ENCODE measurements around the gene PAPPA2.

PAPPA2 gene

DNA sequence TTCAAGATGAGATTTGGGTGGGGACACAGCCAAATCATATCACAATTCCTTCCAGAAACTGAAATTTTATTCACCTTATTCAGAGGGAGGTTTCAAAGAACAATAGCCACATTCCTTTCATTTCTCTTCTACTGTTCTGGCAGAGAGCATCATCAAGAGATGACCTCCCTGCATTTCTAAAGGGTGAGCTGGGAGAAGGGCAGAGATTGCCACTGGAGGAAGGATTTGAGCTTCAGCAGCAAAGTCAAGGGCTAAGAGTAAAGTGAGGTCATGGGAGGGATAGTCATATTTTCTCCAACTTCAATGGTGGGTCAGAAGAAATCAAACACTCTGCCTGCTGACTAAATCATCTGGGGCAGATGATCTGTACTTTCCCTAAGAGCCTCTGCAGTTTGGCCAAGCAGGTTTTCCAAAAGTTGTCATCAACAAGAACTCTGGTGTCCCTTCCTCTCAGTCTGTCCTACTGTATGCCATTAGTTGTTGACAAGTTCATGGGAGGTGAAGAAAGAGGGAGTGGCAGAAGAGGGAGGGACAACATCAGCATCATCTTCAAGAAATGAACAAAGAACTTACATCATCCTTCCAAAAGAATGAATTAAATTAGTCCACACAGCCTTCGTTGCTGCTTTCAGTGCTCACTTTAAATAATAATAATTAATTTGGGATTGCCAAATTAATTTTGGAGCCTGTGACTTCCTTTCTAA is 403.2 kb downstream of the PAPPA2 start:
- no peak for FAIRE-seq

DNA sequence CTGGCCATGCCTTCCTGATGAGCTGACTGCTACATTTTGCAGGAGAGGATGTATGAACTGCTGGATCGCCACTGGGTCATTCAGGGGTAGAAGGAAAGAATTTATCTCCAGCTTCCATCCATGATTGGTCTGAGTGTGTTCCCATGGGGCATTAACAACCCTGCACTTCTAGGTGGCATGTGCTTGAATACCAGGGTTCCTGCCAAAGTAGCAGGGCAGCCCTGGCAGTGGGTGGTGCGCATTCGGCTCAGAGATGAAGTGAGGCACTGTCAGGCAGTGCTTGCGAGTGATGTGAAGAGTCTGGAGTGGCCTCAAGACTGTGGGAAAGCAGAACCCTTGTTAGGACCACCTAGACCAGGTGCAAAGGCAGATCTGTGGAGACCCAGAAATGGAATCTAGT is 406.6 kb downstream of the PAPPA2 start:
- FAIRE-seq: no peak

DNA sequence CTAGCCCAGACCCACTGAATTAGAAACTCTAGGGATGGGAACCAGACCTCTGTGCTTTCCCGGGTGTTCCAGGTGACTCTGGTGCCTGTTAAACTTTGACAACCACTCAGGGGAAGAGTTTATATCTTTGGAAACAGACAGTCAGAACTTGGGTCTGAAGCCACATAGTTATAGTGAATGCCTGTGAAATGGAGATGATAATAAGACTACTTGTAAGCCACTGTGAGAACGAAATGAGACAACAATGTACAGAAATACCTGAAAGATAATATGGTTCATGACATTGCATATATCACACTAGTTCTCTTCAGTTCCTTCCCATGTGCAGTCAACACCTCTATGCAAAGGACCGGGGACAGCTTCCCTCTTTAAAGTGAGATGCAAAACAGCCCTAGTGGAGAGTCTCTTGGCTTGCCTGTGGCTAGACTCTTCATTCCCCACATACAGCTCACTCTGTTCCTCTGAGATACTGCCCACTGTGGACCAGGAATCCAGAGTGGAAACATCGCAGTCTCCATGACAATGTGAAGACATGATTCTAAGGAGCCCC is 414.1 kb downstream of the PAPPA2 start:
- no peak for FAIRE-seq

GRCh38 chr1:176877557-176877956 is 414.6 kb downstream of the PAPPA2 start:
- FAIRE-seq: no peak

DNA sequence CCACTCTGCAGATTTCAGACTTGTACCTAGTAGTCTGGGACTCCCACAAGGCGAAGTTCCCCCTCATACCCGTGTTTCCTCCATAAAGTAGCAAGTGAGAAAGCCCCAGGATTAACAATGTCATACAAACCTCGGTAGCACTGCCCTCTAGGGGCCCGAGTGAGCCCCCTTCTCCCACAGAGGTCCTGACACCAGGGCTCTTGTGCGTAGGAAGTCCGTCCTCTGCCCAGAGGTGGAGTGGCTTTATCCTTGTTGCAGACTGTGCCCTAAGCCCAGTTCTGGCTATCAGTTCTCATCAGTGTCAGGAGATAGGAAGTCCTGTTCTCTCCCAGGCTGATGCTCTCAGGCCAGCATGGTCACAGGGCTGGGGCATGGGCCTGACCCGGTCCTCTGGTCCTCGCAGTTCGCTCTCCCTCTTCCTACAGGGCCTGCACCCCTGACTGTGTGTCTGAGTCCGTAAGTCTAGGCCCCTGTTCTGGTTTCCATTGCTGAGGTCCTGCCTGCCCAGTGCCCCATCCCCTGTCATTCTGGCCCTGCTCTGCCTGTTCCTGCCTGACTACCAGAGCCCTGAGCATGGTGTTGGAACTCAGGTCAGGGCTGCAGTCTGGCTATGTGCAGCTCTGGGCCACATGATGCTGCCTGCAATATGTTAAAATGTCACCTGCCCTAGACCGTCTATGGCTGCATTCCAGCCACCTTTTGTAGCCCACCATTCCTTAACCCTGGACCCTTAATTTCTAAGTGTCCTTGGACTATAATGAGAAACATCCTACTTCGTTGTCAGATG is 416.0 kb downstream of the PAPPA2 start:
- no peak for FAIRE-seq

DNA sequence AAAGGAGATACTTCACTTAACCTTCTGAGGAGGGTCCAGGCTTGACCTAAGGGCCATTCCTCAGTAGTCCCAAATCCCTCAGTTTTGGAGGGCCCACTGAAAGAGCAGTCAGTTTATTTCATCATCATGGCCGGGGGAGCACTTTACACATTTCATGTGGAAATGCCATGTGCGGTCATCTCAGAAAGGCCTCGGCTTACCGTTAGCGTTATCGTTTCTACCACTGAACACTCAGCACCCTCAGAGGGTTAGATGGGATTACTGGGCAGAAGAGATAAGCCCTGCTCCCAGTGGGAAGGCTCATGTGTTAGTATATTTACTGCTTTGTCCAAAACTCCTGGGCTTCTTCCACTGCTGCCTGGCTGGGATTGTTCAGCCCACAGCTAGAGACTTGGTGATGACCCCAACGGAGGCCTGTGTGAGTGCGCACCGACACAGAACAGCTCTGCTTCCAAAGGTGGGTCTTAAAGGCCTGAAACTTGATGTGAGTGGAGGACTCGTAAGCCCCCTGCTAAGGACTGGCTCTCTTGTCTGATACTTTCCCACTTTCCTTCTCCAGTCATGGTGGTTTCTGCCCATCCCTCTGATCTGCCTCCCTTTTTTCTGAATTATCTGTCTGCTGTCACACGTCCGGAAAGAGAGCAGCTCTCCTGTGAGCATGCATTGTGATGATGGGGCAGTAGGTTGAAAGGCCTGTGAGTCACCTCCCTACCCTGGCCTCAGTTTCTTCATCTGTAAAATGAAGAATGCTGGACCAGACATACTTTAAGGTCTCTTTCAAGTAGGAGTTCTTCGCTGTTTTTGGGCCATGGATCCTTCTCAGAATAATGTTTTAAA is 417.0 kb downstream of the PAPPA2 start:
- no peak for FAIRE-seq

GRCh38 chr1:176880955-176881595 is 418.1 kb downstream of the PAPPA2 start:
- FAIRE-seq: no peak

GRCh38 chr1:176884286-176884685 is 421.3 kb downstream of the PAPPA2 start:
- no peak for FAIRE-seq

GRCh38 chr1:176884911-176885310 is 421.9 kb downstream of the PAPPA2 start:
- no peak for FAIRE-seq

DNA sequence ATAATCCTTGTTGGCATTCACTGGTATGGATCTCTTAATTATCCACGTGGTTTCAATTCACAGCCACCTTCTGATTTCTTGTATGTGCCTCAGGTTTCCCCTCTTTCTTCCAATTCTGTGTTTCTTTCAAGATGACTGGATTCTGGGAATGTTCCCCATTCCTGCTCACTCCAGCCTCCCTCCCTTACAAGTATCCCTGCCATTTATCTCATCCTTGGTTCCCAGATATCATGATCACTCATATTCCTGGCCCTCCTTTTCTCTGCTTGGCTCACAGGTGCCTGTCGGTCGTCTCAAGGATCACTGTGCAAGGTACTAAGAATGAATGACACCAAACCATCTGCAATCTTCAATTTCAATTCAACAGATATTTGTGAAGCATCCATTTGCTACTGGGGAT is 422.4 kb downstream of the PAPPA2 start:
- FAIRE-seq: no peak

- FAIRE-seq: no peak
These were observed 422.8 kb downstream of the PAPPA2 start for GRCh38 chr1:176885751-176886150.

DNA sequence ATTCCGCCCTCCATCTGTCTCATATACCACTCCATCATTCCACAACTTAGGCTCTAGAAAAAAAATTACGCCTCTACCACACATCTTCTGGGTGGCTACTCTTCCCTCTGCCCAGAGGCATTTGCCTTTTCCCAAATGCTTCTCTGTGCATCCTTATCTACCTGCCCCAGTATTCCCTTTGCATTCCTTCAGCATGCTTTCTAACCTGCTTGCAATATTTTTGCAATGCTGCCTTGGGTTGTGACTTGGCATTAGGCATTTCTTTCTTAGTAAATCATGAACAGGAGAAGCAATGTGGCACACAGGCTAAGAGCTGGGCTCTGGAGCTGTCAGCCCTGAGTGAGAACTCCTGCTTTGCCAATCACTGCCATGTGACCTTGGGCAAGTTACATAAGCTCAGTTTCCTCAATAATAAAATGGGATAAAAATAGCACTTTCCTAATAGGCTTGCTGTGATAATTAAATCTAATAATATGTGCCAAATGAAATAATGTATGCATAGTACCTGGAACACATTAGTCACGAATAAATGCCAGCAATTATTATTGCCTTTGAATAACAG is 425.6 kb downstream of the PAPPA2 start:
- no peak for FAIRE-seq

GRCh38 chr1:176893625-176894352 is 430.8 kb downstream of the PAPPA2 start:
- FAIRE-seq: no peak

- FAIRE-seq: no peak
These were observed 431.5 kb downstream of the PAPPA2 start for GRCh38 chr1:176894450-176894849.

All from G401.6 (cell line).